ENCODE results near the gene RYR3.

The RYR3 gene

GRCh38 chr15:33654860-33655259 is 344.1 kb downstream of the RYR3 start:
- Histone ChIP-seq H3K4me3 (replicated peaks; ENCODE audit: low read depth, low read length) (no peak overlapping the region), H3K27me3 (replicated peaks; ENCODE audit: control insufficient read depth, insufficient read depth, low read length) (no peaks in the 10 kb centered on the region; the same call in none of the 2 replicates), H3K36me3 (ENCODE audit: control insufficient read depth, insufficient read depth, low read length) (no peaks in the 10 kb centered on the region)
- no peak for DNase-seq (ENCODE audit: extremely low read depth, insufficient read length)
- TF ChIP-seq CTCF (IDR thresholded peaks at IDR 0.05; ENCODE audit: insufficient read depth, low read length, poor library complexity, severe bottlenecking) = no peak

- Histone ChIP-seq H3K27me3 (replicated peaks; ENCODE audit: control insufficient read depth, insufficient read depth, low read length) (no peaks in the 10 kb centered on the region; the same call in none of the 2 replicates), H3K36me3 (ENCODE audit: control insufficient read depth, insufficient read depth, low read length) (no peaks in the 10 kb centered on the region), H3K4me3 (replicated peaks; ENCODE audit: low read depth, low read length) (no peak overlapping the region)
- no peak for TF ChIP-seq CTCF (IDR thresholded peaks at IDR 0.05; ENCODE audit: insufficient read depth, low read length, poor library complexity, severe bottlenecking)
- DNase-seq (ENCODE audit: extremely low read depth, insufficient read length) = no peak
These were observed 344.7 kb downstream of the RYR3 start for GRCh38 chr15:33655488-33655887.

- TF ChIP-seq CTCF (IDR thresholded peaks at IDR 0.05; ENCODE audit: insufficient read depth, low read length, poor library complexity, severe bottlenecking) = no peak
- H3K4me3 ChIP-seq (replicated peaks; ENCODE audit: low read depth, low read length) = no peak overlapping the region
- no peak for DNase-seq (ENCODE audit: extremely low read depth, insufficient read length)
- no peaks in the 10 kb centered on the region for H3K36me3 ChIP-seq (ENCODE audit: control insufficient read depth, insufficient read depth, low read length)
- no peaks in the 10 kb centered on the region; the same call in none of the 2 replicates for H3K27me3 ChIP-seq (replicated peaks; ENCODE audit: control insufficient read depth, insufficient read depth, low read length)
These were observed 345.4 kb downstream of the RYR3 start for GRCh38 chr15:33656168-33656567.

GRCh38 chr15:33660151-33660550 is 349.4 kb downstream of the RYR3 start:
- TF ChIP-seq CTCF (IDR thresholded peaks at IDR 0.05; ENCODE audit: insufficient read depth, low read length, poor library complexity, severe bottlenecking) = no peak
- DNase-seq (ENCODE audit: extremely low read depth, insufficient read length) = no peak
- H3K36me3 ChIP-seq (ENCODE audit: control insufficient read depth, insufficient read depth, low read length) = no peaks in the 10 kb centered on the region
- no peak overlapping the region for H3K4me3 ChIP-seq (replicated peaks; ENCODE audit: low read depth, low read length)
- H3K27me3 ChIP-seq (replicated peaks; ENCODE audit: control insufficient read depth, insufficient read depth, low read length) = no peaks in the 10 kb centered on the region; the same call in 1 of the 2 replicates

- Histone ChIP-seq H3K27me3 (replicated peaks; ENCODE audit: control insufficient read depth, insufficient read depth, low read length) (no peaks in the 10 kb centered on the region; the same call in 1 of the 2 replicates), H3K36me3 (ENCODE audit: control insufficient read depth, insufficient read depth, low read length) (no peaks in the 10 kb centered on the region), H3K4me3 (replicated peaks; ENCODE audit: low read depth, low read length) (no peak overlapping the region)
- no peak for DNase-seq (ENCODE audit: extremely low read depth, insufficient read length)
- TF ChIP-seq CTCF (IDR thresholded peaks at IDR 0.05; ENCODE audit: insufficient read depth, low read length, poor library complexity, severe bottlenecking) = no peak
These were observed 351.2 kb downstream of the RYR3 start for GRCh38 chr15:33662014-33662413.

- no peak for TF ChIP-seq CTCF (IDR thresholded peaks at IDR 0.05; ENCODE audit: insufficient read depth, low read length, poor library complexity, severe bottlenecking)
- Histone ChIP-seq H3K36me3 (ENCODE audit: control insufficient read depth, insufficient read depth, low read length) (no peaks in the 10 kb centered on the region), H3K27me3 (replicated peaks; ENCODE audit: control insufficient read depth, insufficient read depth, low read length) (no peaks in the 10 kb centered on the region), H3K4me3 (replicated peaks; ENCODE audit: low read depth, low read length) (no peak overlapping the region)
- DNase-seq (ENCODE audit: extremely low read depth, insufficient read length) = no peak
These were observed 354.2 kb downstream of the RYR3 start for GRCh38 chr15:33664947-33665346.
